Spleen (tissue), 7 donors: ENCODE measurements around the gene COL23A1.

ENCODE experiments used
- CTCF ChIP-seq, 11 experiments: fragments of 200-600 bp in 7 of 11; fragments of 450-650 bp in 4 of 11; sonication (generic) in 4 of 11; IDR thresholded peaks in 8 of 11; conservative IDR thresholded peaks in 3 of 11; 1 replicate in 7 of 11; 2 replicates in 4 of 11; pipeline versions ENCODE4 v1.4.0 to v1.8.0; 2016 to 2021; ENCODE audit warnings: antibody characterized with exemption in 11 of 11, inconsistent platforms in 4 of 11, mild to moderate bottlenecking in 1 of 11
- POLR2A ChIP-seq, 3 donors: fragments of 450-650 bp; IDR thresholded peaks; one replicate each; pipeline ENCODE4 v1.5.1; 2017; ENCODE audit warnings: antibody characterized with exemption in 3 of 3, mild to moderate bottlenecking in 1 of 3
- POLR2AphosphoS5 ChIP-seq, 3 donors: sonication (generic); formaldehyde crosslinking; IDR thresholded peaks; one replicate each; pipeline ENCODE4 v1.5.1; 2017; ENCODE audit warnings: antibody characterized with exemption in 3 of 3
- donor health status: DM: no; HTN: no; CAD: no; lungs with moderate emphysema.
- donor health status: DM: no; HTN: no; CAD: no.
- donor health status: DM: no; HTN: no; CAD: no.

- TF ChIP-seq POLR2AphosphoS5 (IDR thresholded peaks at IDR 0.05), result no peak
- no peak for TF ChIP-seq CTCF (IDR thresholded peaks at IDR 0.05 in 8 of 11, conservative IDR thresholded peaks at IDR 0.05 in 3 of 11)
- no peak for TF ChIP-seq POLR2A (IDR thresholded peaks at IDR 0.05)
Measured at GRCh38 chr5:178286226-178287090, 303.7 kb downstream of the COL23A1 start.
